A673 (cell line): ENCODE results near the gene CCNY. TPM values are rescaled to one million over a fixed set of nuclear protein-coding genes. Genes with fewer than 3 reads are reported as not detected.

Source experiments
- BruUV-seq: library from RNA; stranded (reverse); fragments of 400-500 nt; replicated peaks from 2 replicates; lab custom pipeline; 2021; lab: Mats Ljungman, UMichigan
- CTCF ChIA-PET: fragments of 300-600 bp; sonication (Branson Sonifier 250); formaldehyde crosslinking; loops from one replicate; lab custom pipeline; 2022; ENCODE audit warnings: antibody characterized with exemption; lab: Charles Lee
- POLR2A ChIA-PET: fragments of 300-600 bp; sonication (Branson Sonifier 250); formaldehyde crosslinking; loops from one replicate; lab custom pipeline; 2022; ENCODE audit warnings: antibody characterized with exemption; ENCODE audit not compliant: low non-redundant PET; lab: Charles Lee
- DNase-seq: peaks from one replicate; pipeline ENCODE4 v3.0.0-alpha.2; 2015; ENCODE audit warnings: low spot score
- H3K27ac ChIP-seq: fragments of 200-600 bp; sonication (generic); 2 replicates; pipeline ENCODE4 v1.5.1; 2016; ENCODE audit warnings: mixed run types, low read depth, mild to moderate bottlenecking, mixed read lengths, antibody characterized with exemption, low read length; ENCODE audit not compliant: poor library complexity, severe bottlenecking
- H3K27me3 ChIP-seq: fragments of 200-600 bp; sonication (generic); replicated peaks from 2 replicates; pipeline ENCODE4 v1.6.1; 2017; ENCODE audit warnings: mixed run types, low read depth, mild to moderate bottlenecking, mixed read lengths, antibody characterized with exemption, low read length; ENCODE audit not compliant: insufficient read depth, poor library complexity
- H3K36me3 ChIP-seq: fragments of 200-600 bp; sonication (generic); 2 replicates; pipeline ENCODE4 v1.6.1; 2016; ENCODE audit warnings: mixed run types, mild to moderate bottlenecking, mixed read lengths, antibody characterized with exemption, low read length; ENCODE audit not compliant: insufficient read depth, poor library complexity, severe bottlenecking
- H3K4me1 ChIP-seq: fragments of 200-600 bp; sonication (generic); 2 replicates; pipeline ENCODE4 v1.6.1; 2017; ENCODE audit warnings: mixed run types, mild to moderate bottlenecking, mixed read lengths, antibody characterized with exemption, low read length; ENCODE audit not compliant: insufficient read depth, poor library complexity, severe bottlenecking
- H3K4me3 ChIP-seq: fragments of 200-600 bp; sonication (generic); 2 replicates; pipeline ENCODE4 v1.5.1; 2016; ENCODE audit warnings: low read depth, mixed run types, mild to moderate bottlenecking, mixed read lengths, low read length; ENCODE audit not compliant: poor library complexity, severe bottlenecking
- H3K9me3 ChIP-seq: fragments of 200-600 bp; sonication (generic); 2 replicates; pipeline ENCODE4 v1.6.1; 2016; ENCODE audit warnings: mixed run types, low read depth, mild to moderate bottlenecking, mixed read lengths, antibody characterized with exemption, low read length; ENCODE audit not compliant: poor library complexity, severe bottlenecking
- CTCF ChIP-seq: fragments of 300-800, 200-600 bp; sonication (generic); conservative IDR thresholded peaks from 2 replicates; pipeline ENCODE4 v1.5.1; 2017; ENCODE audit warnings: low read depth, mild to moderate bottlenecking, antibody characterized with exemption, low read length, moderate library complexity, mixed read lengths
- EZH2 ChIP-seq: fragments of 200-600 bp; sonication (generic); IDR thresholded peaks from 2 replicates; pipeline ENCODE4 v1.6.1; 2017; ENCODE audit warnings: borderline replicate concordance, low read depth, mild to moderate bottlenecking, mixed read lengths, antibody characterized with exemption, low read length; ENCODE audit not compliant: poor library complexity, severe bottlenecking
- intact Hi-C: fragments of 100-400 bp; cut with micrococcal nuclease; formaldehyde crosslinking; loops from one replicate; pipeline ENCODE4 v1.10.0; 2022; ENCODE audit not compliant: unreplicated experiment
- total RNA-seq: library from RNA; stranded (reverse); gene quantifications from 2 replicates; pipeline ENCODE4 v1.2.3, GENCODE V29; 2021

Gene CCNY
- total RNA-seq, 1 experiment from 2014 or later, result 84.8 TPM

GRCh38 chr10:35412003-35412723 lies 75.9 kb downstream of the CCNY start:
- no peaks in the 10 kb centered on the region for H3K9me3 ChIP-seq
- H3K27me3 ChIP-seq, result no peaks in the 10 kb centered on the region
- DNase-seq, result no peak
- H3K27ac ChIP-seq, result no peak overlapping the region
- POLR2A ChIA-PET, result no interaction called here
- intact Hi-C loops, result no loop called here
- peaks cover 45% of the 10 kb centered on the region for H3K4me1 ChIP-seq
- no peak overlapping the region for H3K4me3 ChIP-seq
- no peaks in the 10 kb centered on the region for H3K36me3 ChIP-seq
- CTCF ChIA-PET, result no interaction called here
- TF ChIP-seq EZH2, result no peak
- TF ChIP-seq CTCF, result no peak
- BruUV-seq, result no TSS peak

- H3K4me3 ChIP-seq, result no peak overlapping the region
- CTCF ChIA-PET, result no interaction called here
- intact Hi-C loops, result no loop called here
Observed at GRCh38 chr10:35412900-35413491, 76.7 kb downstream of the CCNY start.

More at GRCh38 chr10:35412900-35413491, 76.7 kb downstream of the CCNY start:
- no peak for TF ChIP-seq CTCF
- TF ChIP-seq EZH2, result no peak
- H3K9me3 ChIP-seq, result no peaks in the 10 kb centered on the region
- H3K4me1 ChIP-seq, result peaks cover 51% of the 10 kb centered on the region
- BruUV-seq, result no TSS peak
- no peak for DNase-seq
- POLR2A ChIA-PET, result no interaction called here
- H3K27ac ChIP-seq, result no peak overlapping the region
- H3K36me3 ChIP-seq, result no peaks in the 10 kb centered on the region
- H3K27me3 ChIP-seq, result no peaks in the 10 kb centered on the region
